ENCODE measurements around the gene RAB7A.
"Not testable (repeated sequence)": the region's sequence is repeated elsewhere in the genome, so short reads cannot be mapped to it uniquely, and the experiment has no call there.

The RAB7A gene

DNA sequence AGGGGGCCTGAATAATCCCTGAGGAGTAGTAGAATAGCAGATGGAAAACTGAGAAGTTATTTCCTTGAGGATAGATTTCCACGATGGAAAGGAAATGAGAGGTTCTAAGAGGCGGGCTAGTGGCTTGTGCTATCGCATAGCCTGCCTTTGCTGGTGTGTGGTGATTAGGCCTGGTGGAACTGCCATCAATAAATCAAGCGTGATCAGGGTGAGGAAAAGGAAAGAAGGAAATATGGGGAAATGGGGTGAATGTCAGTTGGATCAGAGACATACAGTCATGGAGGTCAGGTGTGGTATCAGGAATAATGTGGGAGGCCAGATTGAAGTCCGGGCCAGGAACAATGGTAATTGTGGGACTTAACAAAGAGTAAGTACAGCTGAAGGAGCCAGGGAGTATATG lies 104.8 kb downstream of the RAB7A start:
- not testable (repeated sequence) for H3K9me3 ChIP-seq (ENCODE audit: control insufficient read depth, low read depth, low read length); H3K27me3 ChIP-seq (ENCODE audit: control insufficient read depth, insufficient read depth, low read length); H3K27ac ChIP-seq (ENCODE audit: low read length); H3K4me1 ChIP-seq (ENCODE audit: control insufficient read depth, low read depth, low read length); H3K9ac ChIP-seq (ENCODE audit: low read length); H3K36me3 ChIP-seq (ENCODE audit: control insufficient read depth, low read depth, low read length); H3K4me3 ChIP-seq (ENCODE audit: low read length)

DNA sequence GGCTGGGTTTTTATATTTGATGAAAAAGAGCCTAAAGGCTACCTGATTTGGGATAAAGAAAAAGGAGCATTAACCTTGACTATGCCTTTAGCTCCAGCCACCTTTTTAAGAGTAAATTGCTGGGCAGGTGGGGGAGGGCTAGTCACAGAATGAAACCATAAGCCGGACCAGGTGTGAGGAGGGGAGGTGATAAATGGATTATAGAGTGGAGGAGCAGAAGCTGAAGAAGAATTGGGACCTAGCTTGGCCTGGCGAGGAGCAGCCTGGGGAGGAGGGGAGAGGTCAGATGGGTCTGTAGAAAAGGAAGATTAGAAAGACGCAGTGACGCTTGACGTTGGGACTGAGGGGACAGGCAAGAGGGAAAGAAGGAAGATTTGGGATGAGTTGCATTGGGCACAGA lies 107.0 kb downstream of the RAB7A start:
- H3K27me3 ChIP-seq (ENCODE audit: control insufficient read depth, insufficient read depth, low read length); H3K36me3 ChIP-seq (ENCODE audit: control insufficient read depth, low read depth, low read length); H3K4me1 ChIP-seq (ENCODE audit: control insufficient read depth, low read depth, low read length); H3K27ac ChIP-seq (ENCODE audit: low read length); H3K9me3 ChIP-seq (ENCODE audit: control insufficient read depth, low read depth, low read length); H3K4me3 ChIP-seq (ENCODE audit: low read length); H3K9ac ChIP-seq (ENCODE audit: low read length): not testable (repeated sequence)

DNA sequence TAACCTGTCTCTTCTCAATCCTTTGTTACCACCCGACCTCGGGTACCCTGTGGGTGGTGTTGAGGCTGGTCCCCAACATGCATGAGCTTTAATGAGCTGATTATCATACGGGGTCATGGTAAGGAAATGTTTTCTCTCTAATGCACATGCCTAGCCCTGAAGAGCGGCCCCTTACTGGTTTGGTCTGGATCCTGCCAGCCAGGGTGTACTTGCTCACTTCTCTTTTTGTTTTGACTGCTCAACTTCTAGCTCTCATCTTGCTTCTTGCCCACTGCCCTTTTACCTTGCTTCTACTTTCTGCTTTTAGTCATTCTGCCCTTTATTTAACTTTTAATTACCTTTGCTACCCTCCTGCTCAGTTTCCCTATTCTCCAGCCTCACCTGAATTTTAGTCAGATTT lies 109.1 kb downstream of the RAB7A start:
- H3K27ac ChIP-seq (ENCODE audit: low read length), result no peak overlapping the region
- no peaks in the 10 kb centered on the region for H3K27me3 ChIP-seq (ENCODE audit: control insufficient read depth, insufficient read depth, low read length)
- no peak overlapping the region for H3K4me3 ChIP-seq (ENCODE audit: low read length)
- no peaks in the 10 kb centered on the region for H3K9me3 ChIP-seq (ENCODE audit: control insufficient read depth, low read depth, low read length)
- H3K4me1 ChIP-seq (ENCODE audit: control insufficient read depth, low read depth, low read length), result no peaks in the 10 kb centered on the region
- H3K36me3 ChIP-seq (ENCODE audit: control insufficient read depth, low read depth, low read length), result no peaks in the 10 kb centered on the region
- no peak overlapping the region for H3K9ac ChIP-seq (ENCODE audit: low read length)

DNA sequence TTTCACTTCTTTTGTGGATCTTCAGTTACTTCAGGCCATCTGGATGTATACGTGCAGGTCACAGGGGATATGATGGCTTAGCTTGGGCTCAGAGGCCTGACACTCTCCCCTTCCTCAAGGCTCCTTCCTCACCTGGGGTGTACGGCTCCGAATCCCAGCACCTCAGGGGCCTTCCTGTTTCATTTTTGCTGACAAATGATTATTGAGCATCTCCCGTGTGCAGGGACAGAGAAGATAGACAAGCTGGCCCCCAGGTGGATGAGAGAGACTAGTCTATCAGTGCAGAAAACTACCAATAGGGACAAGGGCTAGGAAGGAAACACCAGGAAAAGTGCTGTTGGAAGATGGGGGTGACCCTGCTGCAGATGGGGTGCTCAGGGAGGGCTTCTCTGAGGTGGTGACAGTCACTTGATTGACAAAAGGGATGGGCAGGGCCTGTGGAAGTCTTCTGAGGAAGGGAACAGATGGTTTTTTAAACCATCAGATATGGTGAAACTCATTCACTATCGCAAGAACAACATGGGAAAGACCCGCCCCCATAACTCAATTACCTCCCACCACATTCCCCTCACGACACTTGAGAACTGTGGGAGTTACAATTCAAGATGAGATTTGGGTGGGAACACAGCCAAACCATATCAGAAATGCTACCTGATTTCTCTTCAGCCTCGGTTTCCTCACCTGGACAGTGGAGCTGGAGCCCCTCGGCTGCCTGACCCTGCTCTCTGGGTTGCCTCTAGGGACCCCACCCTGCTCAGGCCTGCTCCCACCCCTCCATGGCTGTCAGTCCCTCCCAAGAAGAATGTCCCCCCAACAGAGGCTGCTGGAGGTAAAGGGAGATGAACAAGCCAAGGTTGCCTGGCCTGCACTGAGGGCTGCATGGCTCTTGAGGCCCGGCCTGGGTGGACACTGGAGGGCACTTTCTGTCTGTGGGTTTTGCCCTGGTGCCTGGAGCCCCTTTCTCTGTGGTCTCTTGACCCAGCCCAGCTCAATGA lies 116.2 kb downstream of the RAB7A start:
- Histone ChIP-seq H3K9me3 (ENCODE audit: control insufficient read depth, low read depth, low read length) (no peaks in the 10 kb centered on the region), H3K4me3 (ENCODE audit: low read length) (no peak overlapping the region), H3K4me1 (ENCODE audit: control insufficient read depth, low read depth, low read length) (peaks cover 8% of the 10 kb centered on the region), H3K36me3 (ENCODE audit: control insufficient read depth, low read depth, low read length) (no peaks in the 10 kb centered on the region), H3K27me3 (ENCODE audit: control insufficient read depth, insufficient read depth, low read length) (no peaks in the 10 kb centered on the region), H3K27ac (ENCODE audit: low read length) (no peak overlapping the region), H3K9ac (ENCODE audit: low read length) (no peak overlapping the region)

DNA sequence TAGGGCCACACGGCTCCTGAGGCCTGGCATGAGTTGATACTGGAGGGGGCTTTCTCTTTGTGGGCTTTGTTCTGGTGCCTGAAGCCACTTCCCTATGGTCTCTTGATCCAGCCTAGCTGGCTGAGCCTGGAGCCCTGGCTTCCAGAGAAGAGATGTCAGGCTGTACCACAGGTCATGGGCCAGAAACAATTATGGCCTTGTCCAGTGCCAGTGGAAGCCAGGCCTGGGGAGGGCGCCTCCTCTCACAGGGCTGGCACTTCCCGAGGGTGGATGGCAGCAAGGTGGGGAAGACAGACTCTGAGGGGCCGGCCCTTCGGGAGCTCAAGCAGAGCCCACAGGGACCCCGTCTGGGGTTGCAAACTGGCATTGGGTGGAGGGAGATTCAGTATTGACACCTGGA lies 118.5 kb downstream of the RAB7A start:
- peaks cover 8% of the 10 kb centered on the region for H3K4me1 ChIP-seq (ENCODE audit: control insufficient read depth, low read depth, low read length)
- H3K27me3 ChIP-seq (ENCODE audit: control insufficient read depth, insufficient read depth, low read length), result no peaks in the 10 kb centered on the region
- H3K36me3 ChIP-seq (ENCODE audit: control insufficient read depth, low read depth, low read length), result no peaks in the 10 kb centered on the region
- no peak overlapping the region for H3K9ac ChIP-seq (ENCODE audit: low read length)
- no peaks in the 10 kb centered on the region for H3K9me3 ChIP-seq (ENCODE audit: control insufficient read depth, low read depth, low read length)
- H3K27ac ChIP-seq (ENCODE audit: low read length), result no peak overlapping the region
- H3K4me3 ChIP-seq (ENCODE audit: low read length), result no peak overlapping the region

DNA sequence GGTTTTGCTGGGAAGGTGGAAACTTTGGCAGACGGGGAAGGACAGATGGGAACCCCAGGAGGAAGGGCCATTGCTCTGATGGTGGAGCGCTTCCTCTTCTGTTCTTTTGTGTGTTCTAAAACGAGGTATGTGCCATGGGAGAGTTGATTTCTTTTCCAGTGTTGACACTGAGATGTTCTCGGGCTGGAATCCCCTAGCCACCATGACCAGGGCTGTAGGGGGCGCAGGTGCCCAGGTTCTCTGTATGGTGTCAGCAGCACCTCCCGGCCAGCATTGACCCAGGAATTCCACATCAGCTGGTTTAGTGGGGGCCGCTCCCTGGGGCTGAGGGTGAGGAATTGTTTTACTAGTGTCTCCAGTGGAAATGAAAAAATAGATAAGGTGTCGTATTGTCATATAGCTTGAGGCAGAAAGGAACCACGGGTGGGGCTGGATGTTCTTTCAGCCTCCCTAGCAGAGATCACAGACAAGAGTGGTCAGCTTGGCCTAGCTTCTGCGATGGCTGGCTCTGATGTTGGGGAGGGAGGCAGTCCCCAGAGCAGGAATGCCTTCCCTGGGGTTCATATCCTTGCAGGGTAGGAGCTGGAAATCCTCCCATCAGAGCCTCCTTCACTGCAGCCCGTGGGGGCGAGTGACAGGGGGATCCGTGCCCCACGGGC lies 119.3 kb downstream of the RAB7A start:
- Histone ChIP-seq H3K27ac (ENCODE audit: low read length) (no peak overlapping the region), H3K27me3 (ENCODE audit: control insufficient read depth, insufficient read depth, low read length) (no peaks in the 10 kb centered on the region), H3K4me1 (ENCODE audit: control insufficient read depth, low read depth, low read length) (peaks cover 8% of the 10 kb centered on the region), H3K36me3 (ENCODE audit: control insufficient read depth, low read depth, low read length) (no peaks in the 10 kb centered on the region), H3K9me3 (ENCODE audit: control insufficient read depth, low read depth, low read length) (no peaks in the 10 kb centered on the region), H3K9ac (ENCODE audit: low read length) (no peak overlapping the region), H3K4me3 (ENCODE audit: low read length) (peak overlapping the region; percentile 43)

DNA sequence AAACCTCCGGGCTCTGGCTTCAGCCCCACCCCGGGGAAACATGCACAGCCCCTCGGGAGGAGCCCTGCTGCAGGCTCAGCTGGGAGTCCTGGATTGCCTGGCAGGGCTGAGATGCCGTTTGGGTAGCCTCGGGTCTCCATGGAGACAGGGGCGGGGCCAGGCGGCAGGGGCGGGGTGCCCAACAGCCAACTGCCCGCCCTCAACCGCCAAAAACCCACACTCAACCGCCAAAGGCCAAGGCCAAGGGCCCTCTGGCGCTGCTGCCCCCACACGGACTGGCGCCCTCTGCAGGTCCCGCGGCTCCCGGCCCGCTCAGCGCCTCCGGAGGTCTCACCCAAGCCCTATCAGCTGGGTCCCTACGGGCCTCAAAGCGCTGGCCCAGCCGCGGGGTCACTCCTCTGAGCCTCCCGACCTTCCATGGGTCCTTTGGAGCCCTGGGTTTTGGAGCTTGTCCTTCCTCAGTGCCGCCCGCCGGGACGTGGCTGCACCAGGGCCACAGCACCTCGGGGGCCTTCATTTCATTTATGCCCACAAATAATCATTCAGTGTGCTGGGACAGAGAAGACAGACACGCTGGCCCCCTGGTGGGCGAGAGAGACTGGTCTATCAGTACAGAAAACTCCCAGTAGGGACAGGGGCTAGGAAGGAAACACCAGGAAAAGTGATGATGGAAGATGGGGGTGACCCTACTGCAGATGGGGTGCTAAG lies 119.9 kb downstream of the RAB7A start:
- peak overlapping the region; percentile 43 for H3K4me3 ChIP-seq (ENCODE audit: low read length)
- H3K9me3 ChIP-seq (ENCODE audit: control insufficient read depth, low read depth, low read length), result no peaks in the 10 kb centered on the region
- no peak overlapping the region for H3K27ac ChIP-seq (ENCODE audit: low read length)
- H3K9ac ChIP-seq (ENCODE audit: low read length), result no peak overlapping the region
- H3K4me1 ChIP-seq (ENCODE audit: control insufficient read depth, low read depth, low read length), result peaks cover 8% of the 10 kb centered on the region
- H3K36me3 ChIP-seq (ENCODE audit: control insufficient read depth, low read depth, low read length), result no peaks in the 10 kb centered on the region
- no peaks in the 10 kb centered on the region for H3K27me3 ChIP-seq (ENCODE audit: control insufficient read depth, insufficient read depth, low read length)

DNA sequence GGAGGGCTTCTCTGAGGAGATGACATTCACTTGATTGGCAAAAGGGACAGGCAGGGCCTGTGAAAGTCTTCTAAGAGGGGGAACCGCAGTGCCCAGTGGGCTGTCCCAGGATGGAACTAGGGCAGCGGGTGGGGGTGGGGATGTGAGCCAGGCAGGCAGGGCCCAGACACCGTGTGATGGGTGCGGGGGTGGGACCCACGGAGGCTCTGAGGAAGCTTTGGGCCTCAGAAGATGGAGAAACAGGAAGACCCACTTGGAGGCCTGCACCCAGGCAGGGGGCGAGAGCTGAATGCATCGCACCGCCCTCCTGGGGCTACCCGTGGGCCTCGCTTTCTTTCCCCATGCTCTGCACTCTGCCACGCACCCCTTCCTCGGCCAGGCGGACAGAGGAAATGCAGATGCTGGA lies 120.5 kb downstream of the RAB7A start:
- H3K27ac ChIP-seq (ENCODE audit: low read length), result no peak overlapping the region
- H3K4me1 ChIP-seq (ENCODE audit: control insufficient read depth, low read depth, low read length), result peaks cover 8% of the 10 kb centered on the region
- H3K4me3 ChIP-seq (ENCODE audit: low read length), result peak overlapping the region; percentile 18
- no peak overlapping the region for H3K9ac ChIP-seq (ENCODE audit: low read length)
- no peaks in the 10 kb centered on the region for H3K36me3 ChIP-seq (ENCODE audit: control insufficient read depth, low read depth, low read length)
- H3K27me3 ChIP-seq (ENCODE audit: control insufficient read depth, insufficient read depth, low read length), result no peaks in the 10 kb centered on the region
- no peaks in the 10 kb centered on the region for H3K9me3 ChIP-seq (ENCODE audit: control insufficient read depth, low read depth, low read length)

DNA sequence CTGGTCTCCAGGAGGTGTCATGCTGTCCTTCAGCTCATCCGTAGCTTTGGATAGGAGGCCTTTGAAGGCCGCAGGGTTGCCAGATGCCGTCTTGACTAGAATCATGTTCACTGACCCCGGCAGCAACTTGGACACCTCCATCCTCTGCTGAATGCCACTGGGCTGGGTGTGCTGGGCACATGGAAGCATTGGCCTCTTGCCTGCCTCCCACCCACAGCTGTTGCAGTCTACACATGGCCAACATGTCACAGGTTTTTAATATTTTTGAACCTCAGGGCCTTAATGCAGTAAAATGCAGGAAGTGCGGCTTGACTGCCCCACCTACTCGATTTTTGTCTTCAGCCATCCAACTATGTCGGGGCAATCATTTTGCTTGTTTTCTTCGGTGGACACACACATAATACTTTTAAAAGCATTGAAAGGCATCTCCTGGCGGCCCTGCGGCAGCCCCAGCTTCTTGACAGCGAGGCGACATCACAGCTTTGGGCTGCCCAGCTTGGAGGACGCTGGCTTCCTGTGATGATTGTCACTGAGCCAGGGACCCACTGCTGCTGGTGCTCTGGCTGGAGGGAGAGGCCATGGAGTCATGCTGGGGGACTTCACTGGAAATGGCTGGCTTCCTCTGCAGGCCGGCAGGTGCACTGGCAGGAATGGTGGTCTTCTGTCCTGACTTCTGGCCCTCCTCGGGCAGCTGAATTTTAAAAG lies 121.8 kb downstream of the RAB7A start:
- H3K4me3 ChIP-seq (ENCODE audit: low read length), result no peak overlapping the region
- no peaks in the 10 kb centered on the region for H3K9me3 ChIP-seq (ENCODE audit: control insufficient read depth, low read depth, low read length)
- H3K9ac ChIP-seq (ENCODE audit: low read length), result no peak overlapping the region
- no peak overlapping the region for H3K27ac ChIP-seq (ENCODE audit: low read length)
- H3K27me3 ChIP-seq (ENCODE audit: control insufficient read depth, insufficient read depth, low read length), result no peaks in the 10 kb centered on the region
- H3K4me1 ChIP-seq (ENCODE audit: control insufficient read depth, low read depth, low read length), result peaks cover 8% of the 10 kb centered on the region
- H3K36me3 ChIP-seq (ENCODE audit: control insufficient read depth, low read depth, low read length), result no peaks in the 10 kb centered on the region

DNA sequence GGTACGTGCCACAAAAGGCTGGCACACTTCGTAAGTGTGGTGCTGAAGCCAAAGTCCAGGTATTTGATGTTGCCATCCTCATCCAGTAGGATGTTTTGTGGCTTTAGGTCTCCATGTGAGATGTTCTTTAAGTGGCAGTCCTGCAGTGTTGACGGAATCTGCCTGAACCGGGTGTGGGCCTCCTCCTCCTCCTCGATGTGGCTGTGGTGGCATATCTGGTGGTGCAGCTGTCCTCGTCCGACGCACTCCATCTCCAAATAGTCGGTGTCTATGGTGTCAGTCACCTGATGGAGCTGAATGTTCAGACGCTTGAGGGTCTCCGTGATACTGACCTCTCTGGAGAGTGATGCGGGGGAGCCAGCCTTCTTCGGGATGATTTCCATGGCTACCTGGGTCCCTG lies 123.0 kb downstream of the RAB7A start:
- H3K27me3 ChIP-seq (ENCODE audit: control insufficient read depth, insufficient read depth, low read length), result no peaks in the 10 kb centered on the region
- H3K36me3 ChIP-seq (ENCODE audit: control insufficient read depth, low read depth, low read length), result no peaks in the 10 kb centered on the region
- H3K4me1 ChIP-seq (ENCODE audit: control insufficient read depth, low read depth, low read length), result peaks cover 8% of the 10 kb centered on the region
- no peaks in the 10 kb centered on the region for H3K9me3 ChIP-seq (ENCODE audit: control insufficient read depth, low read depth, low read length)
- H3K27ac ChIP-seq (ENCODE audit: low read length), result no peak overlapping the region
- H3K9ac ChIP-seq (ENCODE audit: low read length), result no peak overlapping the region
- no peak overlapping the region for H3K4me3 ChIP-seq (ENCODE audit: low read length)

DNA sequence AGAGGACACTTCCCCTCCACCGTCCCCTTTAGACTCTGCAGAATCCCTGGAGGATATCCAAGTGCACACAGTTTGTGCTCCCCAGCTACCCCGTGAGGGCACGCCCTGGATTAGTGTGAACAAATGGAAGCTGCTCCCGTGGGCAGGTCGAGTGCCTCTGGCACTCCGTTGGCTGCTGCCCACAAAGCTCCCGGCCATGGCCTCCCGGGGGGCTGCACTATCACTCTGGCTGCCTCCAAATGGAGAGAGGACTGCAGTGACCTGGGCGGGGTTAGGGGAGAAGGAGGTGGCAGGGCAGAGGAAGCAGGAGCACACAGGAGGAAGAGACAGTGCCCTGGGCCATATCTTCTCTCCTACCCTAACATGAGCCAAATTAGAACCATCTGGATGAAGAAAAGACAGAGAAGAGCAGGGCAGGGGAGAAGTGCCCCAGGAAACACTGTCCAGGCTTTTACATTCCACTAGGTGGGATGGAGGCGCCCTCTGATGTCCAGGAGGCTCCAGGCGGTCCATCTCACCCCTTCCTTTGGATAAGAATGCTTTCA lies 124.0 kb downstream of the RAB7A start:
- Histone ChIP-seq H3K36me3 (ENCODE audit: control insufficient read depth, low read depth, low read length) (no peaks in the 10 kb centered on the region), H3K9me3 (ENCODE audit: control insufficient read depth, low read depth, low read length) (peaks cover 3% of the 10 kb centered on the region), H3K4me3 (ENCODE audit: low read length) (no peak overlapping the region), H3K27me3 (ENCODE audit: control insufficient read depth, insufficient read depth, low read length) (no peaks in the 10 kb centered on the region), H3K9ac (ENCODE audit: low read length) (no peak overlapping the region), H3K4me1 (ENCODE audit: control insufficient read depth, low read depth, low read length) (peaks cover 8% of the 10 kb centered on the region), H3K27ac (ENCODE audit: low read length) (no peak overlapping the region)
